ENCODE results near the gene FAR1.

- no peak for TF ChIP-seq POLR2AphosphoS5 (IDR thresholded peaks at IDR 0.05; ENCODE audit: low read depth, low read length)
- TF ChIP-seq POLR2A (IDR thresholded peaks at IDR 0.05; ENCODE audit: low read depth, low read length): no peak
- TF ChIP-seq TAF1 (IDR thresholded peaks at IDR 0.05; ENCODE audit: borderline replicate concordance, low read depth, low read length): no peak
These were observed 31.1 kb upstream of the FAR1 start for GRCh38 chr11:13637125-13638069.
